HepG2 (cell line): ENCODE measurements around the gene SLC38A2. TPM values are rescaled to one million over a fixed set of nuclear protein-coding genes. Genes with fewer than 3 reads are reported as not detected.

Source experiments
- ATAC-seq: fragments of 200-7000 bp; cut with Tn5 transposase; 3 replicates; pipeline ENCODE4 v1.9.1; 2020; ENCODE audit warnings: mild to moderate bottlenecking, moderate library complexity
- BruUV-seq: library from RNA; stranded (reverse); fragments of 400-500 nt; replicated peaks from 2 replicates; lab custom pipeline; 2021; lab: Mats Ljungman, UMichigan
- CTCF ChIA-PET: fragments of 300-600 bp; formaldehyde crosslinking; extraction: SDS; loops from one replicate; lab custom pipeline; 2021; ENCODE audit warnings: low total read pairs, inconsistent platforms, low intra/inter-chr PET ratio; lab: Yijun Ruan, JAX
- POLR2A ChIA-PET: fragments of 350-600 bp; sonication (Branson Sonifier 250); formaldehyde crosslinking; loops from one replicate; lab custom pipeline; 2020; ENCODE audit warnings: antibody characterized with exemption, inconsistent platforms; lab: Yijun Ruan, JAX
- DNase-seq: peaks from one replicate; pipeline ENCODE4 v3.0.0-alpha.2; 2015; ENCODE audit warnings: low spot score
- FAIRE-seq: peaks from 3 replicates; lab custom pipeline; 2011; peaks lifted over from hg19 to GRCh38; lab: Jason Lieb, UNC
- H2AFZ ChIP-seq: one replicate; pipeline ENCODE4 v1.6.1; 2011; ENCODE audit warnings: low read length, inconsistent platforms
- H3K27ac ChIP-seq: fragments of 300-600 bp; 3 replicates; pipeline ENCODE4 v1.8.0; 2011; ENCODE audit warnings: mixed run types, mild to moderate bottlenecking, mixed read lengths, low read length, inconsistent platforms; ENCODE audit not compliant: insufficient read depth; ENCODE audit errors: extremely low read length
- H3K27me3 ChIP-seq, 2 experiments: fragments of 200-600 bp in 1 of 2; 2 replicates in 1 of 2; 3 replicates in 1 of 2; pipeline versions ENCODE4 v1.6.0 to v1.8.0; 2011; ENCODE audit warnings: low read length in 2 of 2, mild to moderate bottlenecking in 2 of 2, moderate library complexity in 2 of 2, inconsistent platforms in 1 of 2; ENCODE audit not compliant: insufficient read depth in 2 of 2, control insufficient read depth in 1 of 2
- H3K36me3 ChIP-seq, 2 experiments: fragments of 200-600 bp in 1 of 2; replicated peaks in 1 of 2; 2 replicates in 1 of 2; 3 replicates in 1 of 2; pipeline versions ENCODE4 v1.5.1 to v1.8.0; 2011; ENCODE audit warnings: low read length in 2 of 2, inconsistent platforms in 1 of 2; ENCODE audit not compliant: insufficient read depth in 2 of 2, control insufficient read depth in 1 of 2
- H3K4me1 ChIP-seq: 2 replicates; pipeline ENCODE4 v1.5.1; 2012; ENCODE audit warnings: low read length, inconsistent platforms; ENCODE audit not compliant: insufficient read depth
- H3K4me2 ChIP-seq: 2 replicates; pipeline ENCODE4 v1.6.0; 2011; ENCODE audit warnings: low read depth, low read length, inconsistent platforms
- H3K4me3 ChIP-seq, 3 experiments: fragments of 200-600 bp in 1 of 3; sonication (generic), shearing (Covaris generic) in 1 of 3; replicated peaks in 1 of 3; 2 replicates each; pipeline ENCODE4 v1.5.1; 2011 to 2016; ENCODE audit warnings: low read length in 3 of 3, inconsistent platforms in 2 of 3, low read depth in 2 of 3, mild to moderate bottlenecking in 2 of 3, control low read depth in 1 of 3, mixed read lengths in 1 of 3; ENCODE audit not compliant: insufficient read depth in 1 of 3
- H3K79me2 ChIP-seq: one replicate; pipeline ENCODE4 v1.6.1; 2011; ENCODE audit warnings: low read length, inconsistent platforms; ENCODE audit not compliant: insufficient read depth
- H3K9ac ChIP-seq: 2 replicates; pipeline ENCODE4 v1.6.0; 2011; ENCODE audit warnings: mild to moderate bottlenecking, low read depth, low read length, inconsistent platforms; ENCODE audit not compliant: insufficient read depth
- H3K9me3 ChIP-seq: 2 replicates; pipeline ENCODE4 v1.5.1; 2012; ENCODE audit warnings: mild to moderate bottlenecking, low read length
- H4K20me1 ChIP-seq: 2 replicates; pipeline ENCODE4 v1.6.0; 2011; ENCODE audit warnings: inconsistent platforms, mild to moderate bottlenecking, low read length, moderate library complexity; ENCODE audit not compliant: insufficient read depth
- ARID2 ChIP-seq: sonication (generic); formaldehyde crosslinking; IDR thresholded peaks from 2 replicates; pipeline ENCODE4 v1.8.1; 2022; ENCODE audit warnings: mild to moderate bottlenecking, missing genetic modification reagents, borderline replicate concordance
- FOXA3 ChIP-seq: IDR thresholded peaks from 2 replicates; pipeline ENCODE4 v1.6.1; 2016; ENCODE audit warnings: missing genetic modification reagents, missing compliant biosample characterization
- MTERF4 ChIP-seq: sonication (generic); formaldehyde crosslinking; IDR thresholded peaks from 2 replicates; pipeline ENCODE4 v1.8.0; 2023; ENCODE audit warnings: mild to moderate bottlenecking, missing genetic modification reagents
- NONO ChIP-seq, 2 experiments: fragments of 450-650 bp in 1 of 2; sonication (generic) in 1 of 2; formaldehyde crosslinking in 1 of 2; IDR thresholded peaks in 1 of 2; conservative IDR thresholded peaks in 1 of 2; 2 replicates each; pipeline versions ENCODE4 v1.6.1 to v1.8.0; 2017 to 2022; ENCODE audit warnings: mild to moderate bottlenecking in 1 of 2, missing genetic modification reagents in 1 of 2, moderate library complexity in 1 of 2
- PAF1 ChIP-seq: IDR thresholded peaks from 2 replicates; pipeline ENCODE4 v1.6.1; 2016; ENCODE audit warnings: missing genetic modification reagents, missing compliant biosample characterization
- POLR2AphosphoS2 ChIP-seq: IDR thresholded peaks from 2 replicates; pipeline ENCODE4 v1.6.1; 2011; ENCODE audit warnings: low read depth, low read length, improper control_type of control experiment
- SMARCE1 ChIP-seq: fragments of 450-650 bp; IDR thresholded peaks from 2 replicates; pipeline ENCODE4 v1.6.1; 2017; ENCODE audit warnings: borderline replicate concordance
- TERF1 ChIP-seq: sonication (generic); formaldehyde crosslinking; IDR thresholded peaks from 2 replicates; pipeline ENCODE4 v1.8.0; 2022; ENCODE audit warnings: mild to moderate bottlenecking, missing genetic modification reagents, moderate library complexity
- THYN1 ChIP-seq: sonication (generic); formaldehyde crosslinking; IDR thresholded peaks from 2 replicates; pipeline ENCODE4 v1.8.1; 2023; ENCODE audit warnings: low read depth, mild to moderate bottlenecking, moderate library complexity, missing genetic modification reagents, borderline replicate concordance
- USF2 ChIP-seq, 2 experiments: sonication (generic) in 1 of 2; formaldehyde crosslinking in 1 of 2; IDR thresholded peaks; 2 replicates each; pipeline versions ENCODE4 v1.5.1 to v1.6.1; 2011 to 2020; ENCODE audit warnings: borderline replicate concordance in 1 of 2, low read depth in 1 of 2, low read length in 1 of 2, mild to moderate bottlenecking in 1 of 2, missing genetic modification reagents in 1 of 2, moderate library complexity in 1 of 2
- ZBTB3 ChIP-seq: sonication (generic); formaldehyde crosslinking; IDR thresholded peaks from 2 replicates; pipeline ENCODE4 v1.4.0; 2020; ENCODE audit warnings: low read depth, mild to moderate bottlenecking, moderate library complexity, missing genetic modification reagents, borderline replicate concordance
- ZNF256 ChIP-seq: sonication (generic); formaldehyde crosslinking; conservative IDR thresholded peaks from 2 replicates; pipeline ENCODE4 v1.4.0; 2020; ENCODE audit warnings: missing genetic modification reagents
- ZNF350 ChIP-seq: sonication (generic); formaldehyde crosslinking; IDR thresholded peaks from 2 replicates; pipeline ENCODE4 v1.4.0; 2020; ENCODE audit warnings: mild to moderate bottlenecking, low read depth, missing genetic modification reagents, borderline replicate concordance
- ZNF546 ChIP-seq: sonication (generic); formaldehyde crosslinking; conservative IDR thresholded peaks from 2 replicates; pipeline ENCODE4 v1.8.1; 2023; ENCODE audit warnings: mild to moderate bottlenecking, missing genetic modification reagents
- ZNF816 ChIP-seq: sonication (generic); formaldehyde crosslinking; IDR thresholded peaks from 2 replicates; pipeline ENCODE4 v1.8.0; 2022; ENCODE audit warnings: missing genetic modification reagents, mild to moderate bottlenecking, borderline replicate concordance
- WGBS: methylation state at CpG from one replicate; pipeline ENCODE4 v1.1.6; 2017; ENCODE audit warnings: low lambda C conversion rate; 5-methylcytosine and 5-hydroxymethylcytosine counted together
- in situ Hi-C: cut with HindIII; loops from 2 replicates; pipeline ENCODE4 v1.10.0; 2017; ENCODE audit warnings: low pct_unique_long_range_greater_than_20kb; ENCODE audit not compliant: extremely low pct_ligation_motif_present
- intact Hi-C: fragments of 100-400 bp; cut with micrococcal nuclease; formaldehyde crosslinking; loops from one replicate; pipeline ENCODE4 v1.10.0; 2022; ENCODE audit not compliant: unreplicated experiment
- polyA plus RNA-seq, 8 experiments: library from polyadenylated mRNA; depleted of rRNA in 3 of 8; stranded (reverse) in 7 of 8; unstranded in 1 of 8; fragments of >200 nt; fragmentation: Illumina TruSeq in 4 of 8; extraction: Trizol in 4 of 8; gene quantifications; 2 replicates each; pipeline versions ENCODE4 v1.2.1 to v1.2.3, GENCODE V29; 2011 to 2016; ENCODE audit warnings: low read depth in 4 of 8, missing spikeins in 1 of 8, mixed read lengths in 1 of 8; ENCODE audit not compliant: insufficient read depth in 1 of 8
- total RNA-seq, 5 experiments: library from RNA; depleted of rRNA; stranded (reverse); fragments of >200 nt; fragmentation: Illumina TruSeq; extraction: Trizol; gene quantifications; 2 replicates each; pipeline ENCODE4 v1.2.3, GENCODE V29; 2016; ENCODE audit warnings: low read depth in 1 of 5
- TF ChIP-seq, protein P1 (sequence below): sonication (generic); formaldehyde crosslinking; IDR thresholded peaks from 2 replicates; pipeline ENCODE4 v1.8.1; 2023; ENCODE audit warnings: mild to moderate bottlenecking, missing genetic modification reagents

Gene SLC38A2
- total and polyA plus RNA-seq, 2 of the 13 experiments (the other 11 are each of a cell fraction or from before 2014, with no cell fraction given): 368 to 880 TPM

DNA sequence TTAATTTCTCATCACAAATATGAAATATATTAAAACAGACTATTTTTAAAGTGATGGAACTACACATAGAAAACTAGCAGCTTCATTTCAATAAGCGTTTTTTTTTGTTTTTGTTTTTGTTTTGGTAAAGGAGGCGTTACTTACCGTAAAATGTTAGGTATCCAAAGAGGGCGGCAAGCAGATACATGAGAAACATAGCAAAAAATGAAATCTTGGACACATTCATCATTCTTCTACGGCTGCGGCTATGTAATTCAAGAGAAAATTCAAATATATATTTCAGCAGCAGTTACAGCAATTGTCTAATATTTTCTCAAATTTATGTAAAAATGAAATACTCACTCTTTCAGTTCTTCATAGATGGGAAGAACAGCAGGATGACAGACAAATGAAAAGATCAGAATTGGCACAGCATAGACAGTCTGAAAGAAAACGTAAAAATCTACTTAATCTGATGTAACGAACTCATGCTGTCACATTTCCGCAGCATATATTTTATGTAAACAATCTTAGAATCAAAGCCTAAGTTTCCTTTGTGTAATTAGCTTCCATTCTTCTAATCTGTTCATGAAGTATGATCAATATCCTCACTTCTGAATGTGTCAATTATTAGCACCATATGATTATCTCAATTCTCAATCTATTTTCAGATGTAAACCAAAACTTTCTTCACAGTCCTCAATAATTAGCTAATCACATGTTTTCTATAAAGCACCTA, 8.8 kb downstream of the SLC38A2 start:
- ATAC-seq: no peak
- in situ Hi-C loops: no loop called here
- TF ChIP-seq PAF1 (CRISPR knock-in tag): peak; percentile 82
- TF ChIP-seq, protein P1, sequence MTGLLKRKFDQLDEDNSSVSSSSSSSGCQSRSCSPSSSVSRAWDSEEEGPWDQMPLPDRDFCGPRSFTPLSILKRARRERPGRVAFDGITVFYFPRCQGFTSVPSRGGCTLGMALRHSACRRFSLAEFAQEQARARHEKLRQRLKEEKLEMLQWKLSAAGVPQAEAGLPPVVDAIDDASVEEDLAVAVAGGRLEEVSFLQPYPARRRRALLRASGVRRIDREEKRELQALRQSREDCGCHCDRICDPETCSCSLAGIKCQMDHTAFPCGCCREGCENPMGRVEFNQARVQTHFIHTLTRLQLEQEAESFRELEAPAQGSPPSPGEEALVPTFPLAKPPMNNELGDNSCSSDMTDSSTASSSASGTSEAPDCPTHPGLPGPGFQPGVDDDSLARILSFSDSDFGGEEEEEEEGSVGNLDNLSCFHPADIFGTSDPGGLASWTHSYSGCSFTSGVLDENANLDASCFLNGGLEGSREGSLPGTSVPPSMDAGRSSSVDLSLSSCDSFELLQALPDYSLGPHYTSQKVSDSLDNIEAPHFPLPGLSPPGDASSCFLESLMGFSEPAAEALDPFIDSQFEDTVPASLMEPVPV (CRISPR knock-in tag): 0 out of 2 replicates have a peak, but pooled peaks have one; percentile 4
- no peak for TF ChIP-seq ZNF546 (CRISPR knock-in tag)
- TF ChIP-seq TERF1 (CRISPR knock-in tag): no peak
- TF ChIP-seq ZNF350 (CRISPR knock-in tag): no peak
- no peak for TF ChIP-seq THYN1 (CRISPR knock-in tag)
- no peak for TF ChIP-seq NONO (IDR thresholded peaks at IDR 0.05)
- no peak for TF ChIP-seq NONO (CRISPR knock-in tag; conservative IDR thresholded peaks at IDR 0.05)
- TF ChIP-seq USF2 (IDR thresholded peaks at IDR 0.05; ENCODE audit: low read depth, low read length): no peak
- TF ChIP-seq USF2 (CRISPR knock-in tag; IDR thresholded peaks at IDR 0.05; ENCODE audit: borderline replicate concordance): no peak
- TF ChIP-seq ZNF816: no peak
- no peak for TF ChIP-seq SMARCE1
- TF ChIP-seq FOXA3: 0 out of 2 replicates have a peak, but pooled peaks have one; percentile 15
- TF ChIP-seq ZNF256 (CRISPR knock-in tag): no peak
- 0 out of 2 replicates have a peak, but pooled peaks have one; percentile 59 for TF ChIP-seq ZBTB3
- TF ChIP-seq POLR2AphosphoS2: peak; percentile 75; the same call in 1 of the 2 replicates
- TF ChIP-seq ARID2 (CRISPR knock-in tag): no peak
- no peak for TF ChIP-seq MTERF4 (CRISPR knock-in tag)

More for the DNA sequence above, 8.8 kb downstream of the SLC38A2 start:
- peaks cover 24% of the 10 kb centered on the region for H3K79me2 ChIP-seq
- H3K4me1 ChIP-seq: peaks cover 57% of the 10 kb centered on the region
- no peak overlapping the region for H2AFZ ChIP-seq
- no peak overlapping the region for H3K27ac ChIP-seq
- BruUV-seq: no TSS peak
- no peaks in the 10 kb centered on the region for H3K27me3 ChIP-seq
- H3K9me3 ChIP-seq: no peaks in the 10 kb centered on the region
- intact Hi-C loops: loop anchor here (10.0 kb wide), 1 partner anchor 369 kb away; the partner anchor contains the start of gene SCAF11
- H3K4me3 ChIP-seq: peak overlapping the region; percentile 6 to 29 (median 12); a peak in 4 of 6 replicates
- FAIRE-seq (no peak), DNase-seq (no peak)
- WGBS: 93% methylated on average over 9 of the region's 9 CpGs
- peaks cover 26 to 79% of the 10 kb centered on the region in 2 experiments for H3K36me3 ChIP-seq
- no peak overlapping the region; the same call in 1 of the 2 replicates for H3K9ac ChIP-seq
- CTCF ChIA-PET: no interaction called here
- H3K4me2 ChIP-seq: peak overlapping the region; percentile 94
- POLR2A ChIA-PET: interaction anchor here (1.2 to 1.7 kb wide), 2 partner anchors 9 kb away, joined by 5 to 8 read pairs; partner anchors contain the start of gene SLC38A2
- H4K20me1 ChIP-seq: peaks cover 100% of the 10 kb centered on the region
